Measurements from ENCODE around the gene GPSM3.

DNA sequence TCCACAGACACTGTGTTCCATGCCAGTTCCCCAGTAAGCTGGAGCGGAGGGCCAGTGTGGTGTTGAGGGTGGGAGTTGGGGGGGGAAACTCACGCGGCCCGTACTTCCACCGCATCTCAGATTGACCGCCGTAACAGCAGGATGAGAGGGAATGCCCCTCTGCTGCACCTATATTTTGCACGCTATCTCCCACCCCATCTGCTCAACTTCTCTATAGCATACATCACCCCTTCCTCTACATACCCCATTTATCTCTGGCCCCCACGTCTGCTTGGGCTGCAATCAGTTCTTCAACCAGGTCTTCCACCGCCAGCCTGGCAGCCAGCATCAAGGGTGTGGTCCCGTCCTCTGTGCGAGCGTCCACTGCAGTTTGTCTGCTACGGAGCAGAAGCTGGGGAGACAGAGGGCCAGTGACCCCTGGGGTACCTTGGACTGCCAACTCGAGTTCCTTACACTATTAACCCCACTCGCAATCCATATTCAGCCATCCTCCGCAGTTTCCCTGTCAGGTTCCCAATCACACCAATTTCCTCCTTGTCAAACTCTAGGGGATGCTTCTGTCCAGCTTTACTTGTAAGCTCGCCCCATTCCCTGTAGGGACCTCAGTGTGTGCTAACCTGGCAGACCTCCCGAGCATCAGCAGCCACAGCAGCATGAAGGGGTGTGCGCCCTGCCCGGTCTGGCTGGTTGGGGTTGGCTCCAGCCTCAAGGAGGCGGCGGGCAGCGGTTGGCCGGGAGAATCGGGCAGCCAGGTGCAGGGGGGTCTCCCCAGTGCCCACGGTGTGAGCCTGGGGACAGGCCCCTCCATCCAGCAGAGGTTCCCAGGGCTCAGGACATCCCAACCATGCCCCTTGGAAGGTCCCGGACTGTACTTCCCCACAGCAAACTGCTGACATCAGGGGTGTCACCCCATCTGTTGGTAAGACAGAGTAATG lies 4.5 kb upstream of the GPSM3 start:
- TF ChIP-seq, protein P1, sequence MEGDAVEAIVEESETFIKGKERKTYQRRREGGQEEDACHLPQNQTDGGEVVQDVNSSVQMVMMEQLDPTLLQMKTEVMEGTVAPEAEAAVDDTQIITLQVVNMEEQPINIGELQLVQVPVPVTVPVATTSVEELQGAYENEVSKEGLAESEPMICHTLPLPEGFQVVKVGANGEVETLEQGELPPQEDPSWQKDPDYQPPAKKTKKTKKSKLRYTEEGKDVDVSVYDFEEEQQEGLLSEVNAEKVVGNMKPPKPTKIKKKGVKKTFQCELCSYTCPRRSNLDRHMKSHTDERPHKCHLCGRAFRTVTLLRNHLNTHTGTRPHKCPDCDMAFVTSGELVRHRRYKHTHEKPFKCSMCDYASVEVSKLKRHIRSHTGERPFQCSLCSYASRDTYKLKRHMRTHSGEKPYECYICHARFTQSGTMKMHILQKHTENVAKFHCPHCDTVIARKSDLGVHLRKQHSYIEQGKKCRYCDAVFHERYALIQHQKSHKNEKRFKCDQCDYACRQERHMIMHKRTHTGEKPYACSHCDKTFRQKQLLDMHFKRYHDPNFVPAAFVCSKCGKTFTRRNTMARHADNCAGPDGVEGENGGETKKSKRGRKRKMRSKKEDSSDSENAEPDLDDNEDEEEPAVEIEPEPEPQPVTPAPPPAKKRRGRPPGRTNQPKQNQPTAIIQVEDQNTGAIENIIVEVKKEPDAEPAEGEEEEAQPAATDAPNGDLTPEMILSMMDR (IDR thresholded peaks at IDR 0.05), result peak in 2 of 5 experiments; percentile 10 to 34
- TF ChIP-seq EP300 (IDR thresholded peaks at IDR 0.05), result peak in 1 of 2 donors; percentile 23

All from tibial nerve (tissue), 4 donors.